K562 (cell line): ENCODE measurements around the gene GGNBP2. TPM values are rescaled to one million over a fixed set of nuclear protein-coding genes. Genes with fewer than 3 reads are reported as not detected.

Experiments
- ATF1 ChIP-seq, 2 experiments: fragments of 450-650 bp in 1 of 2; IDR thresholded peaks; 2 replicates each; pipeline ENCODE4 v1.6.1; 2016; ENCODE audit warnings: missing compliant biosample characterization in 1 of 2, missing genetic modification characterization in 1 of 2
- ATF7 ChIP-seq: fragments of 450-650 bp; IDR thresholded peaks from 2 replicates; pipeline ENCODE4 v1.7.1; 2014; ENCODE audit warnings: mild to moderate bottlenecking, moderate library complexity
- DPF2 ChIP-seq: fragments of 450-650 bp; IDR thresholded peaks from 2 replicates; pipeline ENCODE4 v1.6.1; 2016
- EHMT2 ChIP-seq: fragments of 450-650 bp; IDR thresholded peaks from 2 replicates; pipeline ENCODE4 v1.6.1; 2018; ENCODE audit warnings: antibody characterized with exemption
- L3MBTL2 ChIP-seq: fragments of 450-650 bp; IDR thresholded peaks from 2 replicates; pipeline ENCODE4 v1.6.1; 2016; ENCODE audit warnings: mild to moderate bottlenecking, moderate library complexity
- MAFG ChIP-seq: fragments of 450-650 bp; conservative IDR thresholded peaks from 2 replicates; pipeline ENCODE4 v1.6.1; 2016; ENCODE audit warnings: missing genetic modification characterization, missing compliant biosample characterization
- NFRKB ChIP-seq: fragments of 450-650 bp; IDR thresholded peaks from 2 replicates; pipeline ENCODE4 v1.6.1; 2016; ENCODE audit warnings: low read depth
- NR2F6 ChIP-seq: fragments of 450-650 bp; formaldehyde crosslinking; IDR thresholded peaks from 2 replicates; pipeline ENCODE4 v1.4.0; 2020; ENCODE audit warnings: mild to moderate bottlenecking
- RFX7 ChIP-seq: fragments of 250-450 bp; sonication (Bioruptor Pico); IDR thresholded peaks from 2 replicates; pipeline ENCODE4 v1.5.1; 2021; ENCODE audit warnings: mild to moderate bottlenecking
- SMARCC2 ChIP-seq: fragments of 450-650 bp; IDR thresholded peaks from 2 replicates; pipeline ENCODE4 v1.6.1; 2017; ENCODE audit warnings: antibody characterized with exemption, moderate library complexity, mild to moderate bottlenecking, low read depth
- TAF7 ChIP-seq: fragments of 450-650 bp; IDR thresholded peaks from 2 replicates; pipeline ENCODE4 v1.6.1; 2016; ENCODE audit warnings: missing genetic modification characterization, missing compliant biosample characterization
- YY1 ChIP-seq, 3 experiments: IDR thresholded peaks; 2 replicates each; pipeline ENCODE4 v1.6.1; 2011; ENCODE audit warnings: low read length in 2 of 3, mild to moderate bottlenecking in 2 of 3, moderate library complexity in 2 of 3, borderline replicate concordance in 1 of 3, control low read depth in 1 of 3, low read depth in 1 of 3; ENCODE audit not compliant: insufficient read depth in 3 of 3, insufficient replicate concordance in 2 of 3, control insufficient read depth in 1 of 3, insufficient read length in 1 of 3; ENCODE audit errors: extremely low read depth in 1 of 3
- ZKSCAN3 ChIP-seq: fragments of 250-450 bp; sonication (Bioruptor Pico); IDR thresholded peaks from 2 replicates; pipeline ENCODE4 v1.4.0; 2020
- ZNF239 ChIP-seq: fragments of 250-450 bp; sonication (Bioruptor Pico); IDR thresholded peaks from 2 replicates; pipeline ENCODE4 v1.4.0; 2020; ENCODE audit warnings: mild to moderate bottlenecking
- ZNF77 ChIP-seq: fragments of 250-450 bp; sonication (Bioruptor Pico); IDR thresholded peaks from 2 replicates; pipeline ENCODE4 v1.5.0; 2020
- ZNF830 ChIP-seq: fragments of 250-450 bp; sonication (Bioruptor Pico); IDR thresholded peaks from 2 replicates; pipeline ENCODE4 v1.5.0; 2021; ENCODE audit warnings: mild to moderate bottlenecking
- ZSCAN29 ChIP-seq: fragments of 450-650 bp; IDR thresholded peaks from 2 replicates; pipeline ENCODE4 v1.6.1; 2017
- polyA plus RNA-seq, 8 experiments: library from polyadenylated mRNA; depleted of rRNA in 4 of 8; stranded (reverse) in 5 of 8; unstranded in 3 of 8; fragments of >200 nt; fragmentation: Nextera tagmentation in 2 of 8; fragmentation: Illumina TruSeq in 1 of 8; extraction: Ambion mirVana in 2 of 8; extraction: Trizol in 1 of 8; gene quantifications; 2 replicates each; pipeline versions ENCODE4 v1.2.1 to v1.2.3, GENCODE V29; 2011 to 2014; ENCODE audit warnings: inconsistent platforms in 1 of 8, missing spikeins in 1 of 8
- total RNA-seq, 7 experiments: library from RNA; depleted of rRNA in 6 of 7; stranded (reverse); fragments of >200 nt in 6 of 7; fragmentation: Illumina TruSeq in 2 of 7; extraction: Trizol in 2 of 7; gene quantifications; 2 replicates each; pipeline versions ENCODE4 v1.2.1 to v1.2.3, GENCODE V29; 2011 to 2021; ENCODE audit warnings: low replicate concordance in 1 of 7
- TF ChIP-seq, protein P1 (sequence below): fragments of 150-350 bp; conservative IDR thresholded peaks from 2 replicates; pipeline ENCODE4 v1.6.1; 2014; ENCODE audit warnings: low read length
- TF ChIP-seq, protein P2 (sequence below): fragments of 250-450 bp; sonication (Bioruptor Pico); IDR thresholded peaks from 2 replicates; pipeline ENCODE4 v1.8.0; 2021; ENCODE audit warnings: mild to moderate bottlenecking, moderate library complexity
- TF ChIP-seq, protein P3 (sequence below): IDR thresholded peaks from 2 replicates; pipeline ENCODE4 v1.6.1; 2016; ENCODE audit warnings: missing genetic modification characterization, missing compliant biosample characterization
- TF ChIP-seq, protein P4 (sequence below), 2 experiments: fragments of 450-650 bp in 1 of 2; sonication (generic) in 1 of 2; formaldehyde crosslinking in 1 of 2; IDR thresholded peaks in 1 of 2; conservative IDR thresholded peaks in 1 of 2; 2 replicates each; pipeline versions ENCODE4 v1.6.1 to v1.8.1; 2016 to 2023; ENCODE audit warnings: mild to moderate bottlenecking in 2 of 2, moderate library complexity in 2 of 2, inconsistent platforms in 1 of 2, missing genetic modification reagents in 1 of 2

GGNBP2 gene
- total and polyA plus RNA-seq, 9 of the 15 experiments (the other 6 are each of a cell fraction or from before 2014, with no cell fraction given), result 35.7 to 96.6 (median 64.1) TPM

DNA sequence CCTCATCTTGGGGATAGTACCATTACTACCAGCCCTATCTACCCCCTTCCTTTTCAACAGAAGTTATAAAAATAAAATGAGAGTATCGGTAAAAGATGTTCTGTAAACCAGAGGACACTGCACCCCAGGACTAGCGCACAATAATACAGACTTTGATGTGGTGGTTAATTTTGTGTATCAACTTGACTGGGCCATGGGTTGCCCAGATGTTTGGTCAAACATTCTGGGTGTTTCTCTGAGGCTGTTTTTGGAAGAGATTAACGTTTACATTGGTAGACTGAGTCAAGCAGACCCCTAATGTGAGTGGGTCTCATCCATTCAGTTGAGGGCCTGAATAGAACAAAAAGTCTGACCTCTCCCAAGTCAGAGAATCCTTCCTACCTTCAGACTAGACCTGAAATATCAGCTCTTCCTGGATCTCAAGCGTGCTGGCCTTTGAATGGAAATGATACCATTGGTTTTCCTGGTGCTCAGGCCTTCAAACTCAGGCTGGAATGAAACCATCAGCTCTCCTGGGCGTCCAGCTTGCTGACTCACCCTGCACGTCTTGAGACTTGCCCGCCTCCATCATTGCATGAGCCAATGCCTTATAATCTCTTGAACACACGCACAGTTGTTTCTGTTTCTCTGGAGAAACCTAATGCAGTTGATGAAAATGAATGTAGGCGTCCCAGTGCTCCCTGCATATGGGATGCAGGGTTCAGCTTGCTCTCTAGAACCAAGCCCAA is 66.8 kb downstream of the GGNBP2 start (continued):
- TF ChIP-seq, protein P1, sequence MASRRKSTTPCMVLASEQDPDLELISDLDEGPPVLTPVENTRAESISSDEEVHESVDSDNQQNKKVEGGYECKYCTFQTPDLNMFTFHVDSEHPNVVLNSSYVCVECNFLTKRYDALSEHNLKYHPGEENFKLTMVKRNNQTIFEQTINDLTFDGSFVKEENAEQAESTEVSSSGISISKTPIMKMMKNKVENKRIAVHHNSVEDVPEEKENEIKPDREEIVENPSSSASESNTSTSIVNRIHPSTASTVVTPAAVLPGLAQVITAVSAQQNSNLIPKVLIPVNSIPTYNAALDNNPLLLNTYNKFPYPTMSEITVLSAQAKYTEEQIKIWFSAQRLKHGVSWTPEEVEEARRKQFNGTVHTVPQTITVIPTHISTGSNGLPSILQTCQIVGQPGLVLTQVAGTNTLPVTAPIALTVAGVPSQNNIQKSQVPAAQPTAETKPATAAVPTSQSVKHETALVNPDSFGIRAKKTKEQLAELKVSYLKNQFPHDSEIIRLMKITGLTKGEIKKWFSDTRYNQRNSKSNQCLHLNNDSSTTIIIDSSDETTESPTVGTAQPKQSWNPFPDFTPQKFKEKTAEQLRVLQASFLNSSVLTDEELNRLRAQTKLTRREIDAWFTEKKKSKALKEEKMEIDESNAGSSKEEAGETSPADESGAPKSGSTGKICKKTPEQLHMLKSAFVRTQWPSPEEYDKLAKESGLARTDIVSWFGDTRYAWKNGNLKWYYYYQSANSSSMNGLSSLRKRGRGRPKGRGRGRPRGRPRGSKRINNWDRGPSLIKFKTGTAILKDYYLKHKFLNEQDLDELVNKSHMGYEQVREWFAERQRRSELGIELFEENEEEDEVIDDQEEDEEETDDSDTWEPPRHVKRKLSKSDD, result no peak
- TF ChIP-seq L3MBTL2 (peak; percentile 60; the same call in 1 of the 2 replicates), NFRKB (0 out of 2 replicates have a peak, but pooled peaks have one; percentile 49), ATF7 (peak; percentile 48; the same call in 1 of the 2 replicates), ZKSCAN3 (CRISPR knock-in tag) (no peak), SMARCC2 (0 out of 2 replicates have a peak, but pooled peaks have one; percentile 45), RFX7 (no peak), TAF7 (tag) (no peak), DPF2 (peak; percentile 53; the same call in 1 of the 2 replicates), YY1 (IDR thresholded peaks at IDR 0.05; ENCODE audit: borderline replicate concordance in 1 of 3, control insufficient read depth in 1 of 3, extremely low read depth in 1 of 3, insufficient read depth in 3 of 3, insufficient read length in 1 of 3, insufficient replicate concordance in 2 of 3, low read depth in 1 of 3, low read length in 2 of 3) (peak in 1 of 3 experiments; percentile 63), ATF1 (CRISPR knock-in tag; IDR thresholded peaks at IDR 0.05) (no peak), ATF1 (tag; IDR thresholded peaks at IDR 0.05) (peak; percentile 32; the same call in 1 of the 2 replicates), ZNF830 (no peak), MAFG (tag) (peak; percentile 80), ZSCAN29 (no peak), ZNF77 (CRISPR knock-in tag) (no peak), ZNF239 (CRISPR knock-in tag) (no peak), EHMT2 (0 out of 2 replicates have a peak, but pooled peaks have one; percentile 68), NR2F6 (CRISPR knock-in tag) (no peak)
- TF ChIP-seq, protein P2, sequence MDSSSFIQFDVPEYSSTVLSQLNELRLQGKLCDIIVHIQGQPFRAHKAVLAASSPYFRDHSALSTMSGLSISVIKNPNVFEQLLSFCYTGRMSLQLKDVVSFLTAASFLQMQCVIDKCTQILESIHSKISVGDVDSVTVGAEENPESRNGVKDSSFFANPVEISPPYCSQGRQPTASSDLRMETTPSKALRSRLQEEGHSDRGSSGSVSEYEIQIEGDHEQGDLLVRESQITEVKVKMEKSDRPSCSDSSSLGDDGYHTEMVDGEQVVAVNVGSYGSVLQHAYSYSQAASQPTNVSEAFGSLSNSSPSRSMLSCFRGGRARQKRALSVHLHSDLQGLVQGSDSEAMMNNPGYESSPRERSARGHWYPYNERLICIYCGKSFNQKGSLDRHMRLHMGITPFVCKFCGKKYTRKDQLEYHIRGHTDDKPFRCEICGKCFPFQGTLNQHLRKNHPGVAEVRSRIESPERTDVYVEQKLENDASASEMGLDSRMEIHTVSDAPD (CRISPR knock-in tag), result no peak
- TF ChIP-seq, protein P3, sequence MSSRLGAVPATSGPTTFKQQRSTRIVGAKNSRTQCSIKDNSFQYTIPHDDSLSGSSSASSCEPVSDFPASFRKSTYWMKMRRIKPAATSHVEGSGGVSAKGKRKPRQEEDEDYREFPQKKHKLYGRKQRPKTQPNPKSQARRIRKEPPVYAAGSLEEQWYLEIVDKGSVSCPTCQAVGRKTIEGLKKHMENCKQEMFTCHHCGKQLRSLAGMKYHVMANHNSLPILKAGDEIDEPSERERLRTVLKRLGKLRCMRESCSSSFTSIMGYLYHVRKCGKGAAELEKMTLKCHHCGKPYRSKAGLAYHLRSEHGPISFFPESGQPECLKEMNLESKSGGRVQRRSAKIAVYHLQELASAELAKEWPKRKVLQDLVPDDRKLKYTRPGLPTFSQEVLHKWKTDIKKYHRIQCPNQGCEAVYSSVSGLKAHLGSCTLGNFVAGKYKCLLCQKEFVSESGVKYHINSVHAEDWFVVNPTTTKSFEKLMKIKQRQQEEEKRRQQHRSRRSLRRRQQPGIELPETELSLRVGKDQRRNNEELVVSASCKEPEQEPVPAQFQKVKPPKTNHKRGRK (tag), result no peak
- TF ChIP-seq, protein P4, sequence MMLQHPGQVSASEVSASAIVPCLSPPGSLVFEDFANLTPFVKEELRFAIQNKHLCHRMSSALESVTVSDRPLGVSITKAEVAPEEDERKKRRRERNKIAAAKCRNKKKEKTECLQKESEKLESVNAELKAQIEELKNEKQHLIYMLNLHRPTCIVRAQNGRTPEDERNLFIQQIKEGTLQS (IDR thresholded peaks at IDR 0.05), result peak; percentile 83
- TF ChIP-seq, protein P4 (CRISPR knock-in tag; conservative IDR thresholded peaks at IDR 0.05), result no peak
